Gastrocnemius medialis (tissue), 4 donors: ENCODE measurements around the gene TERT. TPM values are rescaled to one million over a fixed set of nuclear protein-coding genes. Genes with fewer than 3 reads are reported as not detected.
"Not testable (repeated sequence)": the region's sequence is repeated elsewhere in the genome, so short reads cannot be mapped to it uniquely, and the experiment has no call there.

Source experiments
- ATAC-seq, 2 donors: fragments of 150-250 bp; one replicate each; pipeline ENCODE4 v1.9.1; 2016
- DNase-seq, 2 donors: peaks; one replicate each; pipeline ENCODE4 v3.0.0-alpha.2; 2019
- H3K27ac ChIP-seq, 4 donors: fragments of 200-600 bp; sonication (generic); 1 replicate in 1 of 4; 2 replicates in 3 of 4; pipeline ENCODE4 v1.5.1; 2016 to 2018; ENCODE audit warnings: mild to moderate bottlenecking in 2 of 4, moderate library complexity in 1 of 4
- H3K27me3 ChIP-seq, 3 donors: fragments of 200-600 bp; sonication (generic) in 2 of 3; 1 replicate in 1 of 3; 2 replicates in 2 of 3; pipeline versions ENCODE4 v1.5.1 to v1.6.0; 2016 to 2019; ENCODE audit warnings: mild to moderate bottlenecking in 1 of 3, moderate library complexity in 1 of 3
- H3K36me3 ChIP-seq, 2 donors: fragments of 200-600 bp; sonication (generic) in 1 of 2; one replicate each; pipeline ENCODE4 v1.5.1; 2017 to 2018
- H3K4me1 ChIP-seq, 2 donors: fragments of 200-600 bp; sonication (generic) in 1 of 2; one replicate each; pipeline ENCODE4 v1.5.1; 2016 to 2017; ENCODE audit warnings: mild to moderate bottlenecking in 2 of 2
- H3K4me3 ChIP-seq, 4 donors: fragments of 200-600 bp; sonication (generic) in 3 of 4; 1 replicate in 1 of 4; 2 replicates in 3 of 4; pipeline ENCODE4 v1.5.1; 2016 to 2019; ENCODE audit warnings: mild to moderate bottlenecking in 2 of 4
- H3K9me3 ChIP-seq, 3 donors: fragments of 200-600 bp; sonication (generic) in 2 of 3; 1 replicate in 1 of 3; 2 replicates in 2 of 3; pipeline ENCODE4 v1.5.1; 2016 to 2019
- POLR2A ChIP-seq, 2 donors: fragments of 450-650 bp; IDR thresholded peaks; one replicate each; pipeline ENCODE4 v1.6.1; 2017; ENCODE audit warnings: antibody characterized with exemption in 2 of 2, mild to moderate bottlenecking in 2 of 2, moderate library complexity in 2 of 2
- in situ Hi-C, 4 donors: fragments of 200-750 bp; cut with MboI; loops; one replicate each; pipeline versions ENCODE4 v1.15.0 to v1.8.0; 2017; ENCODE audit warnings: low sequenced_read_pairs in 4 of 4
- intact Hi-C: fragments of 100-400 bp; cut with DNase I; formaldehyde crosslinking; loops from one replicate; pipeline ENCODE4 v1.15.1; 2023; ENCODE audit warnings: low total_unique reads
- total RNA-seq, 4 donors: library from RNA; depleted of rRNA; stranded (reverse); fragments of >200 nt; gene quantifications; one replicate each; pipeline versions ENCODE4 v1.1.0 to v1.2.3, GENCODE V29; 2016
- TF ChIP-seq, protein P1 (sequence below), 5 experiments: fragments of 450-650 bp in 3 of 5; fragments of 200-600 bp in 2 of 5; sonication (generic) in 2 of 5; IDR thresholded peaks in 4 of 5; conservative IDR thresholded peaks in 1 of 5; 1 replicate in 4 of 5; 2 replicates in 1 of 5; pipeline ENCODE4 v1.5.1; 2016 to 2019; ENCODE audit warnings: antibody characterized with exemption in 5 of 5, mild to moderate bottlenecking in 3 of 5, moderate library complexity in 3 of 5

The TERT gene
- total RNA-seq, 4 donors from 2014 or later, result not detected

DNA sequence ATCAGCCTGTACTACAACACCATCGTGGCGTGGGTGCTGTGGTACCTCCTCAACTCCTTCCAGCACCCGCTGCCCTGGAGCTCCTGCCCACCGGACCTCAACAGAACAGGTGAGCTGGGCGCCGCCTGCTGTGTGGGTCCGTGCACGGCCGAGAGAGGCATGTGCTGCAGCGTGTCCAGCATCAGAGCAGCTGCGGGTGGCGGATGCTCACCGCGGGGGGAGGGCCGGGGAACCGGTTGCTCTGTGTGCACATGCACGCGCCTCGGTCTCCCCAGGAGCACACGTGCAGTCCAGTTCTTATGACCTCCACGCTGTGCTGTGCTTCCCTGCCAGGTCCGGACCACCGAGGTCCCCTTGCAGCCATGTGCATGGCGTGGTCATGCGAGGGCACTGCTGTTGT, 62.1 kb downstream of the TERT start:
- Histone ChIP-seq H3K4me1 (peaks cover 2 to 3% of the 10 kb centered on the region in 2 donors), H3K27ac (no peak overlapping the region), H3K4me3 (no peak overlapping the region), H3K27me3 (peaks cover 0 to 4% (median 3%) of the 10 kb centered on the region in 3 donors), H3K9me3 (no peaks in the 10 kb centered on the region), H3K36me3 (no peaks in the 10 kb centered on the region)
- no peak for TF ChIP-seq POLR2A (IDR thresholded peaks at IDR 0.05)
- TF ChIP-seq, protein P1, sequence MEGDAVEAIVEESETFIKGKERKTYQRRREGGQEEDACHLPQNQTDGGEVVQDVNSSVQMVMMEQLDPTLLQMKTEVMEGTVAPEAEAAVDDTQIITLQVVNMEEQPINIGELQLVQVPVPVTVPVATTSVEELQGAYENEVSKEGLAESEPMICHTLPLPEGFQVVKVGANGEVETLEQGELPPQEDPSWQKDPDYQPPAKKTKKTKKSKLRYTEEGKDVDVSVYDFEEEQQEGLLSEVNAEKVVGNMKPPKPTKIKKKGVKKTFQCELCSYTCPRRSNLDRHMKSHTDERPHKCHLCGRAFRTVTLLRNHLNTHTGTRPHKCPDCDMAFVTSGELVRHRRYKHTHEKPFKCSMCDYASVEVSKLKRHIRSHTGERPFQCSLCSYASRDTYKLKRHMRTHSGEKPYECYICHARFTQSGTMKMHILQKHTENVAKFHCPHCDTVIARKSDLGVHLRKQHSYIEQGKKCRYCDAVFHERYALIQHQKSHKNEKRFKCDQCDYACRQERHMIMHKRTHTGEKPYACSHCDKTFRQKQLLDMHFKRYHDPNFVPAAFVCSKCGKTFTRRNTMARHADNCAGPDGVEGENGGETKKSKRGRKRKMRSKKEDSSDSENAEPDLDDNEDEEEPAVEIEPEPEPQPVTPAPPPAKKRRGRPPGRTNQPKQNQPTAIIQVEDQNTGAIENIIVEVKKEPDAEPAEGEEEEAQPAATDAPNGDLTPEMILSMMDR (IDR thresholded peaks at IDR 0.05 in 4 of 5, conservative IDR thresholded peaks at IDR 0.05 in 1 of 5), result no peak
- intact Hi-C loops, result no loop called here
- in situ Hi-C loops, result no loop called here
- DNase-seq (no peak), ATAC-seq (no peak)

DNA sequence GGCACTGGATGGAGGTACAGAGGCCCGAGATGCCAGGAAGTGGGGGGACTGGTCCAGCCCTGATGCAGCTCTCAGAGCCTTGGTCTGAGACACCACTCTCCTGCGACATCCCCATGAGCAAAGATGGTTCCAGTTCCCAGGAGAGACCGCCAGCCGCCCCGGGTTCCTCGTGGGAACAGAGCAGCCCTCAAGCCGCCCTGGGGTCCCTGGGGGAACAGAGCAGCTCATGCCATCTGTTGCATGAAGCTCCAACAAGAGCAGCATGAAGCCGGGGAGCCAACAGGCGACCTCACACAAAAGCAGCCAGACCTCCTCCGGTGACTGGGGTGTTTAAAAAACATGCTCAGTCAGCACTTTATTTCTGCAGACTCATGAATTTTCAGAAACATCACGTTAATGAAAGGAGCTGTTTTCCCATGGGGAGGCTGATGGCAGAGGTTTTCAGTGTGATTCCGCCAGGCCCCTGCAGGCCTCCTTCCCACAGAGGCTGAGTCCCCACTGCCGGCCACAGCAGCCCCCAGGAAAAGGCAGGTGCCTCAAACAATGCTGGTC, 63.4 kb downstream of the TERT start:
- peaks cover 5 to 7% of the 10 kb centered on the region in 2 donors for H3K4me1 ChIP-seq
- no peaks in the 10 kb centered on the region for H3K36me3 ChIP-seq
- DNase-seq (no peak), ATAC-seq (no peak)
- no peaks in the 10 kb centered on the region for H3K9me3 ChIP-seq
- intact Hi-C loops, result no loop called here
- no peak for TF ChIP-seq POLR2A (IDR thresholded peaks at IDR 0.05)
- TF ChIP-seq, protein P1 (IDR thresholded peaks at IDR 0.05 in 4 of 5, conservative IDR thresholded peaks at IDR 0.05 in 1 of 5), result no peak
- peaks cover 0 to 4% (median 3%) of the 10 kb centered on the region in 3 donors for H3K27me3 ChIP-seq
- in situ Hi-C loops, result no loop called here
- no peak overlapping the region for H3K4me3 ChIP-seq
- no peak overlapping the region for H3K27ac ChIP-seq

DNA sequence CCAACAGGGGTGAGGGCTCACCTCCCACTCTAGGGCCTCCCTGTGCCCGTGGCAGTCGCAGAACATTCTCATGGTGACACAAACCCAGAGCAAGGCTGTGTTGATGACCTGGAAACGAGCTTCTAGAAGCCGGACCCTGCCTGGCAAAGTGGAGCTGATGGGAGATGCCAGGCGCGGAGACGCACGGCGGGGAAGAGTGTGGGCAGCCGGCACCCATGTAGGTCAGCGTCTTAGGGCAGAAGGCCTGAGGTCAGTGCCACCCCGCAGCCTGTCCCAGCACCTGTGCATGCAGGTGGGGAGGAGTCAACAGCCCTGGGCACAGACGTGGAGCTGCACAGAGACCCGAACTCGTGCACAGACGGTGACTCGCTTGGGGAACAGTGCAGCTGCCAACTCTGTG, 64.3 kb downstream of the TERT start:
- DNase-seq, result no peak
- Histone ChIP-seq H3K4me3 (no peak overlapping the region), H3K27me3 (peaks cover 0 to 4% (median 0%) of the 10 kb centered on the region in 3 donors), H3K4me1 (peaks cover 5 to 7% of the 10 kb centered on the region in 2 donors), H3K27ac (no peak overlapping the region), H3K9me3 (no peaks in the 10 kb centered on the region), H3K36me3 (no peaks in the 10 kb centered on the region)
- in situ Hi-C loops, result no loop called here
- intact Hi-C loops, result no loop called here
- no peak for ATAC-seq
- TF ChIP-seq, protein P1 (IDR thresholded peaks at IDR 0.05 in 4 of 5, conservative IDR thresholded peaks at IDR 0.05 in 1 of 5), result no peak
- no peak for TF ChIP-seq POLR2A (IDR thresholded peaks at IDR 0.05)

DNA sequence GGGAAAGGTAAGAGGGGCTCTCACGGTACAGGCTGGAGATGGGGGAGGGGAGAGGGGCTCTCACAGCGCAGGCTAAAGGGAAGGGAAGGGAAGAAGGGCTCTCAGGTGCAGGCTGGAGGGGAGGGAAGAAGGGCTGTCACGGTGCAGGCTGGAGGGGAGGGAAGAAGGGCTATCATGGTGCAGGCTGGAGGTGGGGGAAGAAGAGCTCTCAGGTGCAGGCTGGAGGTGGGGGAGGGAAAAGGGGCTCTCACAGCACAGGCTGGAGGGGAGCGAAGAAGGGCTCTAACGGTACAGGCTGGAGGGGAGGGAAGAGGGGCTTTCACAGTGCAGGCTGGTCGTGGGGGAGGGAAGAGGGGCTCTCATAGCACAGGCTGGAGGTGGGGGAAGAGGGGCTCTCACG, 65.0 kb downstream of the TERT start:
- Histone ChIP-seq H3K9me3 (no peaks in the 10 kb centered on the region), H3K36me3 (no peaks in the 10 kb centered on the region), H3K27ac (no peak overlapping the region), H3K27me3 (peaks cover 0 to 4% (median 0%) of the 10 kb centered on the region in 3 donors), H3K4me1 (peaks cover 5 to 7% of the 10 kb centered on the region in 2 donors), H3K4me3 (no peak overlapping the region)
- DNase-seq (no peak), ATAC-seq (no peak)
- TF ChIP-seq, protein P1 (IDR thresholded peaks at IDR 0.05 in 4 of 5, conservative IDR thresholded peaks at IDR 0.05 in 1 of 5), result no peak
- TF ChIP-seq POLR2A (IDR thresholded peaks at IDR 0.05), result no peak
- in situ Hi-C loops, result no loop called here
- intact Hi-C loops, result no loop called here

DNA sequence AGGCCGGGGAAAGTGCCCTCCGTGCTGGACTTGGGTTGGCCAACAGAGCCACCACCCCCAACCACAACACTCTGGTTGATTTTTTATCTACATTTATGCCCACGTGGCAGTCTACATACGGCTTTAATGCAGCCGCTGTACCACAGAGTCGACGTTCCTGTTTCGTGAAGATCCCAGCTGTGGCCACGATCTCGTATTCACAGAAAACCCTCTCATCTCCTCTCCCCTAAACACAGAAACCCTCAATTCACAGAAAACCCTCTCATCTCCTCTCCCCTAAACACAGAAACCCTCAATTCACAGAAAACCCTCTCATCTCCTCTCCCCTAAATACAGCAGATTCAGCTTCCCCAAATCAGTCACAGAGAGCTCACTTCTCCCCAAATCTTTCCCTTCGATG, 65.8 kb downstream of the TERT start:
- ATAC-seq, H3K4me1 ChIP-seq, H3K9me3 ChIP-seq, H3K27me3 ChIP-seq, H3K27ac ChIP-seq, in situ Hi-C loops, H3K36me3 ChIP-seq, H3K4me3 ChIP-seq, DNase-seq, intact Hi-C loops: not testable (repeated sequence)
